Gastroesophageal sphincter (tissue), 3 donors: ENCODE data around the gene TRMU.

Experiments
- CTCF ChIP-seq, 4 experiments: fragments of 200-600 bp in 2 of 4; fragments of 450-650 bp in 2 of 4; sonication (generic) in 1 of 4; IDR thresholded peaks; one replicate each; pipeline ENCODE4 v1.5.1; 2017 to 2019; ENCODE audit warnings: antibody characterized with exemption in 4 of 4, mild to moderate bottlenecking in 2 of 4, moderate library complexity in 2 of 4
- EP300 ChIP-seq: sonication (generic); formaldehyde crosslinking; IDR thresholded peaks from one replicate; pipeline ENCODE4 v1.6.1; 2017; ENCODE audit warnings: antibody characterized with exemption, mild to moderate bottlenecking

DNA sequence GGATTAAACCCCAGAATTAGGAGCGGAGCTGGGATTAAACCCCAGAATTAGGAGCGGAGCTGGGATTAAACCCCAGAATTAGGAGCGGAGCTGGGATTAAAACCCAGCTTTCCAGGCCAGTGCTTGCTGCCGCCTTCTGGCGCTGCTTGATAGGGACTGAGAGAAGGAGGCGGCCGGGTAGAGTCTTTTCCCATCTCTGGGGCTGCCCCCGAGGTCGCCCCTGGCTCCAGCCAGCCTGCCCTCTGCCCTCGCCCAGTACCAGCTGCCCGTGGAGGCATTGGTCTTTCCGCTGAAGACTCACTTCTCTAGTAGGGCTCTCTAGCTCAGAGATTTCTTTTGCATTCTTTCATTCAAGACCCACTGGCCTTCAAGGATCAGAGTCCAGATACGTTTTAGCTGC is 5.2 kb downstream of the TRMU start:
- TF ChIP-seq CTCF (IDR thresholded peaks at IDR 0.05) (no peak), EP300 (no peak)
